RWPE2 (cell line): ENCODE measurements around the gene GLT1D1.

ENCODE experiments used
- ATAC-seq: fragments of 200-7000 bp; cut with Tn5 transposase; 3 replicates; pipeline ENCODE4 v1.9.1; 2021; ENCODE audit warnings: low read depth
- DNase-seq: peaks from one replicate; pipeline ENCODE4 v3.0.0-alpha.2; 2020; ENCODE audit warnings: low spot score
- H3K27ac ChIP-seq: fragments of 450-650 bp; 2 replicates; pipeline ENCODE4 v1.5.1; 2017; ENCODE audit warnings: mild to moderate bottlenecking; ENCODE audit not compliant: poor library complexity, severe bottlenecking
- H3K27me3 ChIP-seq: fragments of 250-450 bp; sonication (Bioruptor Pico); 2 replicates; pipeline ENCODE4 v1.5.1; 2021; ENCODE audit warnings: mild to moderate bottlenecking, moderate library complexity; ENCODE audit not compliant: insufficient read depth, poor library complexity, severe bottlenecking
- H3K36me3 ChIP-seq: fragments of 250-450 bp; sonication (Bioruptor Pico); 2 replicates; pipeline ENCODE4 v1.5.1; 2020; ENCODE audit warnings: low read depth, mild to moderate bottlenecking, moderate library complexity
- H3K4me1 ChIP-seq: fragments of 250-450 bp; sonication (Bioruptor Pico); 2 replicates; pipeline ENCODE4 v1.5.1; 2021; ENCODE audit warnings: mild to moderate bottlenecking, moderate library complexity; ENCODE audit not compliant: insufficient read depth, poor library complexity, severe bottlenecking
- H3K4me3 ChIP-seq: fragments of 250-450 bp; sonication (Bioruptor Pico); 2 replicates; pipeline ENCODE4 v1.5.1; 2021; ENCODE audit warnings: mild to moderate bottlenecking, moderate library complexity; ENCODE audit not compliant: severe bottlenecking
- H3K9me3 ChIP-seq: fragments of 250-450 bp; sonication (Bioruptor Pico); 2 replicates; pipeline ENCODE4 v1.5.1; 2021; ENCODE audit warnings: mild to moderate bottlenecking, moderate library complexity; ENCODE audit not compliant: severe bottlenecking
- TF ChIP-seq, protein P1 (sequence below): fragments of 450-650 bp; IDR thresholded peaks from one replicate; pipeline ENCODE4 v1.5.1; 2017; ENCODE audit warnings: mild to moderate bottlenecking, moderate library complexity; ENCODE audit not compliant: poor library complexity, severe bottlenecking

GLT1D1 gene

DNA sequence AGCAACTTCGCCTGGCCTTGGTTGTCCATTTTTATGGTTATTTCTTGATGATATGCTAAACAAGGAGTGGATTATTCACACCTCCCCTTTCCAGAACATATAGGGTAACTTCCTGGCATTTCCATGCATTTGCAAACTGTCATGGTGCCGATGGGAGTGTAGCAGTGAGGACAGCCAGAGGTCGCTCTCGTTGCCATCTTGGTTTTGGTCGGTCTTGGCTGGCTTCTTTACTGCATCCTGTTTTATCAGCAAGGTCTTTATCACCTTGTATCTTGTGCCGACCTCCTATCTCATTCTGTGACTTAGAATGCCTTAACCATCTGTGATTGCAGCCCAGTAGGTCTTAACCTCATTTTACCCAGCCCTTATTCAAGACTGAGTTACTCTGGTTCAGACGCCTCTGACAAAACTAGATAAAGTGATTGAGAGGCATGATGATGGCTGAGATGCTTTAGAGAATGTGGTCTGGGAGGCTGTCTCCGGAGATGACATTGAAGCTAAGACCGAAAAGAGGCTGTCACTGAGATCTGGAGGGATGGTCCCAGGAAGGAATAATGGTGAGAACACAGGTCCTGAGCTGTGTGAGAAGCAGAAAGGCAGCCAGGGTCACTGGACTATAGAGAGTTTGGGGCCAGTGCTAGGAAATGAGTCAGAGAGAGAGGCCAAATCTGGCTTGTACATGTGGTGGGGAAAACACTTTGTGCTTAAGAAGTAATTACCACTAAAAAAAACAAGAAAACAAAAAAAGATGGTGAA is 2.9 kb downstream of the GLT1D1 start:
- ATAC-seq (no peak), DNase-seq (no peak)
- H3K36me3 ChIP-seq, result no peaks in the 10 kb centered on the region
- H3K27me3 ChIP-seq, result peaks cover 9% of the 10 kb centered on the region
- no peak overlapping the region for H3K4me3 ChIP-seq
- no peak overlapping the region for H3K27ac ChIP-seq
- H3K9me3 ChIP-seq, result peaks cover 2% of the 10 kb centered on the region
- H3K4me1 ChIP-seq, result no peaks in the 10 kb centered on the region
- TF ChIP-seq, protein P1, sequence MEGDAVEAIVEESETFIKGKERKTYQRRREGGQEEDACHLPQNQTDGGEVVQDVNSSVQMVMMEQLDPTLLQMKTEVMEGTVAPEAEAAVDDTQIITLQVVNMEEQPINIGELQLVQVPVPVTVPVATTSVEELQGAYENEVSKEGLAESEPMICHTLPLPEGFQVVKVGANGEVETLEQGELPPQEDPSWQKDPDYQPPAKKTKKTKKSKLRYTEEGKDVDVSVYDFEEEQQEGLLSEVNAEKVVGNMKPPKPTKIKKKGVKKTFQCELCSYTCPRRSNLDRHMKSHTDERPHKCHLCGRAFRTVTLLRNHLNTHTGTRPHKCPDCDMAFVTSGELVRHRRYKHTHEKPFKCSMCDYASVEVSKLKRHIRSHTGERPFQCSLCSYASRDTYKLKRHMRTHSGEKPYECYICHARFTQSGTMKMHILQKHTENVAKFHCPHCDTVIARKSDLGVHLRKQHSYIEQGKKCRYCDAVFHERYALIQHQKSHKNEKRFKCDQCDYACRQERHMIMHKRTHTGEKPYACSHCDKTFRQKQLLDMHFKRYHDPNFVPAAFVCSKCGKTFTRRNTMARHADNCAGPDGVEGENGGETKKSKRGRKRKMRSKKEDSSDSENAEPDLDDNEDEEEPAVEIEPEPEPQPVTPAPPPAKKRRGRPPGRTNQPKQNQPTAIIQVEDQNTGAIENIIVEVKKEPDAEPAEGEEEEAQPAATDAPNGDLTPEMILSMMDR, result no peak

DNA sequence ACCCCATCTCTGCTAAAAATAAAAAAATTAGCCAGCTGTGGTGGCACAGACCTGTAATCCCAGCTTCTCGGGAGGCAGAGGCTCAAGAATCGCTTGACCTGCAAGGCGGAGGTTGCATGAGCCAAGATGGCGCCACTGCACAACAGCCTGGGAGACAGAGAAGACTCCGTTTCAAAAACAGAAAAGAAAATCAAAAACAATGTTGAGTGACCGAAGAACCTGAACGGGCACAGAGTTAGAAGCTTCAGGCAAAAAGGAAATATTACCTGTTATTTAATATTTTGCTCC is 3.5 kb downstream of the GLT1D1 start:
- Histone ChIP-seq H3K4me3 (no peak overlapping the region), H3K27ac (no peak overlapping the region), H3K4me1 (no peaks in the 10 kb centered on the region), H3K9me3 (peaks cover 2% of the 10 kb centered on the region), H3K36me3 (no peaks in the 10 kb centered on the region), H3K27me3 (peaks cover 9% of the 10 kb centered on the region)
- DNase-seq, result no peak
- TF ChIP-seq, protein P1, result no peak
- no peak for ATAC-seq

DNA sequence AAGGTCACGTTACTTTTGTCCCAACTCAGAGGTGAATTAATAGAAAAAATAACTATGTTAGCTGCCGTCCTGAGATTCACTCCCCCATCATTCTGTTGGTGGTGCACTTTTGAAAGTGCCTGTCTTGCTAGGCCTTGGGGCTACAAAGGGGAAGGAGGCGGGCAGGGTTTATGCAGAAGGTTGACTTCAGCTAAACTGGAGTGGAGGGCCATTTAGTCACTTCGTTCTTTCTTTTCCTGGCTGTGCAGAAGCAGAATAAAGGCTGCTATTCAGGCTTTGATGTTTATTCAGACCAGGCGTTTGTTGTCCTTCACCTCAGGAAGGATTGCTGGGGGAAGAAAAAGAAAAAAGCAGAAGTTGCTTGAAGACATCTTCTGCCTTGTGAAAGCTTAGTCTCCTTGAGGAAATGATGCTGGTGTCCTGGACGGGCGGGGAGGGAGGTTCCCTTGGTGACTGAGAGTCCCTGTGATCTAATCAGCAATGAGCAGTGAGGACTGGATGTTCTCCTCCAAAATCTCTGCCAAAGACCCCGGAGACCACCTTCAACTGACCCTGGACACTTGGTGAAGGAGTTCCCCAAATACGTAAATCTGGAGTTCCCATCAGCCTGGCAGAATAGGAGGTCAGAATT is 4.0 kb downstream of the GLT1D1 start:
- H3K27me3 ChIP-seq, result peaks cover 9% of the 10 kb centered on the region
- H3K4me3 ChIP-seq, result no peak overlapping the region
- H3K36me3 ChIP-seq, result no peaks in the 10 kb centered on the region
- ATAC-seq (no peak), DNase-seq (no peak)
- H3K27ac ChIP-seq, result no peak overlapping the region
- H3K9me3 ChIP-seq, result peaks cover 2% of the 10 kb centered on the region
- no peaks in the 10 kb centered on the region for H3K4me1 ChIP-seq
- TF ChIP-seq, protein P1, result no peak

DNA sequence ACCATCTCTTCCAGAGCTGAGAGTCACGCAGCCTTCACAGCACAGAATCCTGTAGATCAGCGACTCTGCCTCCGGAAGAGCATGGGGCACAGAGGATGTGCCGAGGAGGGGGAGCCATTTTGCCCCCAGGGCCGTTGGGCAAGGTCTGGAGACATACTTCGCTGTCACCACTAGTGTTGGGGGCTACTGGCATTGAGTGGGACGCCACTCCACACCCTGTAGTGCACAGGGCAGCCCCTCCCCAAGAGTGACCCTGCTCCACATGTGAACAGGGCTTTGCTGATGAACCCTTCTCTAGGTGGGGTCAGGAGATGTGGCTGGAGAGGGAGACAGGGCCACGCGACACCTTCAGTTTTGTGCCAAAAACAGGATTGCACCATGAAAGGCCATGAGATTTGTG is 6.0 kb downstream of the GLT1D1 start:
- H3K27me3 ChIP-seq, result peaks cover 4% of the 10 kb centered on the region
- H3K4me3 ChIP-seq, result no peak overlapping the region
- no peaks in the 10 kb centered on the region for H3K4me1 ChIP-seq
- TF ChIP-seq, protein P1, result no peak
- peaks cover 2% of the 10 kb centered on the region for H3K9me3 ChIP-seq
- ATAC-seq, result no peak
- no peaks in the 10 kb centered on the region for H3K36me3 ChIP-seq
- no peak overlapping the region for H3K27ac ChIP-seq
- DNase-seq, result no peak
